Muscle of arm (tissue), 12 donors: ENCODE measurements around the gene GRIK3. TPM values are rescaled to one million over a fixed set of nuclear protein-coding genes. Genes with fewer than 3 reads are reported as not detected.
"Not testable (repeated sequence)": the region's sequence is repeated elsewhere in the genome, so short reads cannot be mapped to it uniquely, and the experiment has no call there.

ENCODE experiments used
- DNase-seq: peaks from one replicate; pipeline ENCODE4 v3.0.0-alpha.2; 2013
- polyA plus RNA-seq, 12 donors: library from polyadenylated mRNA; unstranded; fragments of 120-200 nt; gene quantifications; one replicate each; pipeline ENCODE4 v1.2.1, GENCODE V29; 2013; ENCODE audit not compliant: insufficient read length in 12 of 12

Gene GRIK3
- polyA plus RNA-seq, 12 donors = 0.41 to 2.5 (median 0.88) TPM; not detected in 1

- not testable (repeated sequence) for DNase-seq
These were observed 266.9 kb downstream of the GRIK3 start for GRCh38 chr1:36767429-36767828.

- no peak for DNase-seq
These were observed 267.8 kb downstream of the GRIK3 start for GRCh38 chr1:36766481-36766880.

DNA sequence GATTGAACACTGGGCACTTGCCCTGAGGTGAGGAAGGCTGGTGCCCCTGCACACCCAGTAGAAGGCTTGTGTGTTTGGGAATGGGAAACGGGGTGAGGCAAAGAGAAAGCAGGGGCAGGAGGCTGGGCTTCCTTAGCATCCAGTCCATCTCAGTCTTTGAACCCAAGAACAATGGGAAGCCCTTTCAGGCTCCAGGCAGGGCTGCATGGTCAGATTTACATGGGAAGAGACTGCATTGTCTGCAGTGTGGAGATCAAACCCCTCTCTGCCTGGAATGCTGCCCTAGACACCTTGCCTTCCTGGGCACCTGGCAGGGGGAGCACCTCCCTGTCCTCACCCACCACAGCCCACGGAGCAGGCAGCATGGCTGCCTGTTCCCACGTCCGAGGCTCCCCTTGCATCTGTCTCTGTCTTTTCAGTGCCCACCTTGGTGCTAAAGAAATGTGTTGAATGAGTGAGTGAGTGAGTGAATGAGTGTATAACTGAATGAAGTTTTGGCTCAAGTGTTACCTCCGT lies 268.5 kb downstream of the GRIK3 start:
- DNase-seq = no peak

- no peak for DNase-seq
These were observed 269.5 kb downstream of the GRIK3 start for GRCh38 chr1:36764798-36765197.

DNA sequence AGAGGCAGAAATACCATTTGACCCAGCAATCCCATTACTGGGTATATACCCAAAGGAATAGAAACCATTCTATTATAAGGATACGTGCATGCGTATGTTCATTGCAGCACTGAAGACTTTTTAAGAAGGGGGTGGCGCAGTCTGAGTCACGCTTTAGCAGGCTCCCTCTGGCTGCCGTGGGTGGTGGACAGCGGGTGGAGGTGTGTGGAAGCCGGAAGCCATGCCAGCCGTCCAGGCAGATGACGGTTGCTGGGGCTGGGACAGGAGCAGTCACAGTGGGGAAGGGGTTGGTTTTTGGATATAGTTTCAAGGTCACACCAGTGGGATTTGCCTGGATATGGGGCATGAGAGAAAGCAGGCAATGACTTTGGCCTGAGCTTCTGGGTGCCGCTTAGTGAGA lies 270.5 kb downstream of the GRIK3 start:
- DNase-seq = no peak

DNA sequence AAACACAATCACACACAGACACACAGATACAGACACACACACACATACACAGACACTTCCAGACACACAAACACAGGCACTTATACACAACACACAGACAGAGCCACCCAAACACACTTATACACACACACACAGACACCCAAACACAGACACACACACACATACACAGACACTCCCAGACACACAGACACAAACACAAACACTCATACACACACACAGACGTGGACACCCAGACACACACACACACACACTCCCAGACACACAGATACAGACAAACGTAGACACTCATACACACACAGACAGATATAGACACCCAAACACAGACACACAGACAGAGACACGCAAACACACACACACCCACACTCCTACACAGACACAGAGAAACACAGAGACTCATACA lies 272.1 kb downstream of the GRIK3 start:
- DNase-seq = no peak

GRCh38 chr1:36761113-36761512 lies 273.2 kb downstream of the GRIK3 start:
- DNase-seq = no peak

DNA sequence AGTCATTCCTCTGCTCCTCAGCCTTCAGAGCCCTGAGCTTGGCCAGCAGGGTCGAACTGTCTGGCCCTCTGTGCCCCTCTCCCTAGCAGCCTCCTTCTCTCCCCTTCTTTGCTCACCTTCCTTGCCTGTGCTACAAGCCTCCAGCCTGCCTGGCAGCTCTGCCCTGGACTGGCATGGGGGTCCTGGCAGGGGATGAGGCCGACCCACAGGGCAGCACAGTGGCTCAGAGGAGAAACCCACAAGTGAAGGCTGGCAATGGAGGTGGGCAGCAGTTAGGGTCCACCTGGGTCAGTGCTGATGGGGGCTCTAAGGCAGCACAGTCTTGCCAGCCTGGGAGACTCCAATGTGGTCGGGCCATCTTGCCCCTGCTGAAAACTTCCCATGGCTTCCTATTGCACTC lies 274.2 kb downstream of the GRIK3 start:
- no peak for DNase-seq

DNA sequence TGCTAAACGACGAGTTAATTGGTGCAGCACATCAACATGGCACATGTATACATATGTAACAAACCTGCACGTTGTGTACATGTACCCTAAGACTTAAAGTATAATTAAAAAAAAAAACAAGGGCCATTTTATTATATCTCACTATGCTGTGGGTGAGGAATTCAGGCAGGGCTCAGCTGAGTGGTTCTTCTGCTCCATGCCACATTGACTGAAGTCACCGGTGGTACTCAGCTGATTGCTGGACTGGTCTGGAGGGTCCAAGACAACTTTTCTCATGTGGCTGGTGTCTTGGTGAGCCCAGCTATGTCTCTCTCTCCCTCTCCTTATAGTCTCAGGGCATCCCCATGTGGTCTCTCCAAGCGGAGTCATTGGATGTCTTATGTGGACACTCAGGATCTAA lies 275.0 kb downstream of the GRIK3 start:
- no peak for DNase-seq

DNA sequence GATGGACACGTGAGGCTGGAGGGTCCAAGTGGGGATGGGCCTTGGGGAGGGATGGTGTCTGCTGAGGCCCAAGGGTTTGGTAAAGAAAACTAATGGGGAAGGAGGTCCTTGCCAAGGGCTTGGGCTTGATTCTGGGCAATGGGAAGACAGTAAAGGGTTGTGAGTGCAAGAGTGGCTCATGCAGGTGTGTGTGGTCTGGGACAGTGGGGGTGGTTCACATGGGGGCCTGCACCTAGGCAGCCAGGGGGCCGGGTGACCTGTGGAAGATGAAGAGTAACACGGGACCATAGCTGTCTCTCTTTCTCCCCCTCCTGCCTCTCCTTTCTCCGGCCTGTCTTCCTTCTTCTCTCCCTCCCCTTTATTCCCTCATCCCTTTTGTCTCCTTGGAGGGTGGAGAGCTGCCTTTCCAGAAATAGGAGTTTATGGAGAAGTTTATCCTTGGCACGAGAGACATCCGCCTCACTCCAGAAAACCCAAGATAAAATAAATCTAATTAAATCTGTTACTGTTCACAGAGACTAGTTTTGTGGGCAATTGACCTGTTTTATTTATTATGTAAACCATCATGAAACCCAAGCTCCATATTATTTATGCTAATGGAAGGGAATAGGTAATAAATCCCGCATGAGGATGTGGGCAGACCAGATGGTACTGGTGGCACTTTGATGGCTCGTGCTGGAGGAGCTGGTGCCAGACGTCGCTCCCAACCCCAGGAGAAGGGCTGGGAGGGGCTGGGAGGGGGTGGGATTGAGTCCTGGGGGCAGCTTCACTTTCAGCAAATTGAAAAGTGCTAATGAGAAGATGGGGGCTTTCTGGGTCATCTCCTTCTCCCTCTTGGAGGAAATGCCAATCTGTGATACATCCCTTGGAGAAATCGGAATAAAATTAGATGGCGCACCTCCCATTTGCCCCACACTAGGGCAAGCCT lies 278.7 kb downstream of the GRIK3 start:
- no peak for DNase-seq

GRCh38 chr1:36754366-36754765 lies 279.9 kb downstream of the GRIK3 start:
- DNase-seq = no peak

- no peak for DNase-seq
These were observed 280.9 kb downstream of the GRIK3 start for GRCh38 chr1:36753451-36753850.

DNA sequence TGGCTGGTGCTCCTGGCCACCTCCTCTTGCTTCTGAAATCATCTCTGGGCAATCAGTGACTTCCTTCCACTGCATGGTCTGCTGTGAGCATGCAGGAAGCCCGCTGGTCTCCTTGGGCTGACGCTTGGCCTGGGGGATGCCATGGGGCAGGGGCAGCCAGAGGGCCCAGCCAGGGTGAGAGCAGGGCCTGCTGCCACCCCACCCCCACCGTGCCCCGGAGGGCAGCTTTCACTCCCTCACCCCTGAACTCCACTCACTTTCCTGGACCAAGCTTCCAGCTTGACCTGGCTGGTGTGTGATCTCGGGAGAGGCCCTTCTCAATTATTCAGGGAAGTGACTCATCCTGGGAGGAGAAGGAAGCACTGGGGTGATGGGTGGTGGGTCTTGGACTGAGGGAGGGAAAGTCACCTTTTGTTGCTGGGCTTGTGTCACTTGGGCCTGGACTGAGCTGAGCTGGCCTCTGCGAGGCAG lies 281.4 kb downstream of the GRIK3 start:
- no peak for DNase-seq

- no peak for DNase-seq
These were observed 281.9 kb downstream of the GRIK3 start for GRCh38 chr1:36752431-36752830.

DNA sequence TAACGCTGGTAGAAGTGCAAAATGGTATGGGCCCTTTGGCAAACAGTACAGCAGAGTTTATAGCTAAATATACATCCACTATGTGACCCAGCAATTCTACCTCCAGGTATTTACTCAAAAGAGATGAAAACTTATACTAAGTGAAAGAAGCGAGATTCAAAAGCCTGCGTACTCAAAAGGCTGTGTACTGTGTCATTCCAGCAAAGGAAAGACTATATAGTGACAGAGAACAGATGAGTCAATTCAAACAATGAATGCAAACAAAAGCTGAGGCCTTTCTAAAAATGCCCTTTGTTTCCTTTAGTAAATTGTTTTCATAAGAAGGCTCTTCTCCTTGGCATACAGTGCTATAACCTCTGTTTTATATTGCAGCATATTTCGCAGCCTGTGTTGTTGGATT lies 282.8 kb downstream of the GRIK3 start:
- DNase-seq = no peak

GRCh38 chr1:36748466-36748865 lies 285.8 kb downstream of the GRIK3 start:
- DNase-seq = no peak
